GM12878 (cell line): ENCODE results near the gene BCR. TPM values are rescaled to one million over a fixed set of nuclear protein-coding genes. Genes with fewer than 3 reads are reported as not detected.

ENCODE experiments used
- FOXK2 ChIP-seq: fragments of 450-650 bp; IDR thresholded peaks from 2 replicates; pipeline ENCODE4 v1.6.1; 2017; ENCODE audit warnings: mild to moderate bottlenecking, moderate library complexity
- IRF4 ChIP-seq: IDR thresholded peaks from 2 replicates; pipeline ENCODE4 v1.6.1; 2011; ENCODE audit warnings: low read depth, low read length
- REST ChIP-seq: IDR thresholded peaks from 2 replicates; pipeline ENCODE4 v1.6.1; 2012; ENCODE audit warnings: mild to moderate bottlenecking, low read depth, low read length
- polyA plus RNA-seq, 11 experiments: library from polyadenylated mRNA; depleted of rRNA in 4 of 11; unstranded in 6 of 11; stranded (reverse) in 5 of 11; fragments of >200 nt; fragmentation: Nextera tagmentation in 4 of 11; fragmentation: Illumina TruSeq in 1 of 11; extraction: Ambion mirVana in 4 of 11; extraction: Trizol in 1 of 11; gene quantifications; 1 replicate in 1 of 11; 2 replicates in 10 of 11; pipeline versions ENCODE4 v1.2.1 to v1.2.3, GENCODE V29; 2011 to 2016; ENCODE audit warnings: inconsistent platforms in 2 of 11, missing spikeins in 2 of 11, low read depth in 1 of 11
- total RNA-seq, 4 experiments: library from RNA; depleted of rRNA in 3 of 4; stranded (reverse); fragments of >200 nt in 3 of 4; fragmentation: Illumina TruSeq in 1 of 4; extraction: Trizol in 1 of 4; gene quantifications; 2 replicates each; pipeline versions ENCODE4 v1.2.1 to v1.2.3, GENCODE V29; 2013 to 2021
- TF ChIP-seq, protein P1 (sequence below): IDR thresholded peaks from 2 replicates; pipeline ENCODE4 v1.6.1; 2012; ENCODE audit warnings: low read depth, low read length, improper control_type of control experiment
- TF ChIP-seq, protein P2 (sequence below): fragments of 450-650 bp; formaldehyde crosslinking; IDR thresholded peaks from 2 replicates; pipeline ENCODE4 v1.5.0; 2022; ENCODE audit warnings: mild to moderate bottlenecking, missing genetic modification characterization

The BCR gene
- total and polyA plus RNA-seq, 10 of the 15 experiments (the other 5 are each of a cell fraction or from before 2014, with no cell fraction given) = 1.7 to 64.7 (median 18.4) TPM

DNA sequence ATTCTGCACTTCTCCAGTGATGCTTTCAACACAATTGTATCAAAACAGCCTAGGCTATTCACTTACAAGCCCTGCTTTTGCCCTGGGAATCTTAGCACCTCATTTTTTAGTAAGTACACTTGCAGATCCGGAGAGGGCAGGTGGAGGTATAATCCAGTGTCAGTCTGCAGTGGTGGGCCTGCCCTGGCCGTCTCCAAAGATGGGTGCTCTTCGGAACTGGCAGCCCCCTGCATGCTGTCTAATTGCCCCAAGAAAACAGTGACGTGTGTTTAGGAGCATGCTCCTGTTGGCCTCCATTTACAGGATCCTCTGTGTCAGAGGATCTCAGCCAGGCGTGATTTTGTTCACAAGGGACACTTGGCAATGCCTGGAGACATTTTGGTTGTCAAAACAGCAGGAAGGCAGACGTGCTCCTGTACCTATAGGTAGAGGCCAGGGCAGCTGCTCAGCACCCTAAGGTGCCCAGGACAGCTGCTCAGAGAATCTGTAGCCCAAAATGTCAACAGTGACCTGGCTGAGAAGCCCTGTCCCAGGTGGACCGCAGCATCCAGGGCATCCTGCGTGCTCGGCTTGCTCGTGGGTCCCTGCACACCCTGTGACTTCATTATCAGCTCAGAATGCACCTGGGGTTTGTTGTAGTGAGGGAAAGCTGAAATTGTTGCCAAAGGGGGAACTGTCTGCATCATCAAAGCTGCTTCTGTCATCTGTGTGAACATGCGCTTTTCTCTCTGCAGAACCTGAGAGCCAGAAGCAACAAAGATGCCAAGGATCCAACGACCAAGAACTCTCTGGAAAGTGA lies 90.7 kb downstream of the BCR start (continued):
- TF ChIP-seq, protein P1, sequence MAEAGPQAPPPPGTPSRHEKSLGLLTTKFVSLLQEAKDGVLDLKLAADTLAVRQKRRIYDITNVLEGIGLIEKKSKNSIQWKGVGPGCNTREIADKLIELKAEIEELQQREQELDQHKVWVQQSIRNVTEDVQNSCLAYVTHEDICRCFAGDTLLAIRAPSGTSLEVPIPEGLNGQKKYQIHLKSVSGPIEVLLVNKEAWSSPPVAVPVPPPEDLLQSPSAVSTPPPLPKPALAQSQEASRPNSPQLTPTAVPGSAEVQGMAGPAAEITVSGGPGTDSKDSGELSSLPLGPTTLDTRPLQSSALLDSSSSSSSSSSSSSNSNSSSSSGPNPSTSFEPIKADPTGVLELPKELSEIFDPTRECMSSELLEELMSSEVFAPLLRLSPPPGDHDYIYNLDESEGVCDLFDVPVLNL = no peak
- TF ChIP-seq, protein P2, sequence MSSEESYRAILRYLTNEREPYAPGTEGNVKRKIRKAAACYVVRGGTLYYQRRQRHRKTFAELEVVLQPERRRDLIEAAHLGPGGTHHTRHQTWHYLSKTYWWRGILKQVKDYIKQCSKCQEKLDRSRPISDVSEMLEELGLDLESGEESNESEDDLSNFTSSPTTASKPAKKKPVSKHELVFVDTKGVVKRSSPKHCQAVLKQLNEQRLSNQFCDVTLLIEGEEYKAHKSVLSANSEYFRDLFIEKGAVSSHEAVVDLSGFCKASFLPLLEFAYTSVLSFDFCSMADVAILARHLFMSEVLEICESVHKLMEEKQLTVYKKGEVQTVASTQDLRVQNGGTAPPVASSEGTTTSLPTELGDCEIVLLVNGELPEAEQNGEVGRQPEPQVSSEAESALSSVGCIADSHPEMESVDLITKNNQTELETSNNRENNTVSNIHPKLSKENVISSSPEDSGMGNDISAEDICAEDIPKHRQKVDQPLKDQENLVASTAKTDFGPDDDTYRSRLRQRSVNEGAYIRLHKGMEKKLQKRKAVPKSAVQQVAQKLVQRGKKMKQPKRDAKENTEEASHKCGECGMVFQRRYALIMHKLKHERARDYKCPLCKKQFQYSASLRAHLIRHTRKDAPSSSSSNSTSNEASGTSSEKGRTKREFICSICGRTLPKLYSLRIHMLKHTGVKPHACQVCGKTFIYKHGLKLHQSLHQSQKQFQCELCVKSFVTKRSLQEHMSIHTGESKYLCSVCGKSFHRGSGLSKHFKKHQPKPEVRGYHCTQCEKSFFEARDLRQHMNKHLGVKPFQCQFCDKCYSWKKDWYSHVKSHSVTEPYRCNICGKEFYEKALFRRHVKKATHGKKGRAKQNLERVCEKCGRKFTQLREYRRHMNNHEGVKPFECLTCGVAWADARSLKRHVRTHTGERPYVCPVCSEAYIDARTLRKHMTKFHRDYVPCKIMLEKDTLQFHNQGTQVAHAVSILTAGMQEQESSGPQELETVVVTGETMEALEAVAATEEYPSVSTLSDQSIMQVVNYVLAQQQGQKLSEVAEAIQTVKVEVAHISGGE = no peak
- TF ChIP-seq IRF4 (no peak), REST (no peak), FOXK2 (no peak)
